Colonic mucosa (tissue), 4 donors: ENCODE data around the gene MOB1A. TPM values are rescaled to one million over a fixed set of nuclear protein-coding genes. Genes with fewer than 3 reads are reported as not detected.
"Not testable (repeated sequence)": the region's sequence is repeated elsewhere in the genome, so short reads cannot be mapped to it uniquely, and the experiment has no call there.

Experiments
- DNase-seq: peaks from one replicate; pipeline ENCODE4 v3.0.0-alpha.2; 2020
- H3K27ac ChIP-seq: fragments of 200-600 bp; one replicate; pipeline ENCODE4 v1.8.0; 2021
- H3K27me3 ChIP-seq: fragments of 200-600 bp; one replicate; pipeline ENCODE4 v1.8.0; 2021
- H3K36me3 ChIP-seq: fragments of 200-600 bp; one replicate; pipeline ENCODE4 v1.8.0; 2021
- H3K4me1 ChIP-seq: fragments of 200-600 bp; one replicate; pipeline ENCODE4 v1.8.0; 2021; ENCODE audit warnings: mild to moderate bottlenecking
- H3K4me3 ChIP-seq: fragments of 200-600 bp; one replicate; pipeline ENCODE4 v1.8.0; 2021
- H3K9ac ChIP-seq, 2 donors: one replicate each; pipeline ENCODE4 v1.7.0; 2013; ENCODE audit warnings: control low read depth in 2 of 2, low read depth in 2 of 2, low read length in 2 of 2
- H3K9me3 ChIP-seq: fragments of 200-600 bp; one replicate; pipeline ENCODE4 v1.8.0; 2021
- intact Hi-C: fragments of 100-400 bp; cut with DNase I; formaldehyde crosslinking; loops from one replicate; pipeline ENCODE4 v1.14.1; 2022
- total RNA-seq, 2 donors: library from RNA; stranded (reverse); fragmentation: NEBNext Ultra II Directional in 1 of 2; extraction: Animal tissue kit (Norgen Biotek cat#: 25700) in 1 of 2; gene quantifications; one replicate each; pipeline ENCODE4 v1.2.1, GENCODE V29; 2021
- TF ChIP-seq, protein P1 (sequence below): fragments of 200-600 bp; IDR thresholded peaks from one replicate; pipeline ENCODE4 v1.8.0; 2022; ENCODE audit warnings: antibody characterized with exemption, mild to moderate bottlenecking
- donor health status: healthy.
- donor health status: DM: no; HTN: no; CAD: no.
- donor health status: DM: no; HTN: no; CAD: no.

MOB1A gene
- total RNA-seq, 2 donors from 2014 or later = 124 to 160 TPM

DNA sequence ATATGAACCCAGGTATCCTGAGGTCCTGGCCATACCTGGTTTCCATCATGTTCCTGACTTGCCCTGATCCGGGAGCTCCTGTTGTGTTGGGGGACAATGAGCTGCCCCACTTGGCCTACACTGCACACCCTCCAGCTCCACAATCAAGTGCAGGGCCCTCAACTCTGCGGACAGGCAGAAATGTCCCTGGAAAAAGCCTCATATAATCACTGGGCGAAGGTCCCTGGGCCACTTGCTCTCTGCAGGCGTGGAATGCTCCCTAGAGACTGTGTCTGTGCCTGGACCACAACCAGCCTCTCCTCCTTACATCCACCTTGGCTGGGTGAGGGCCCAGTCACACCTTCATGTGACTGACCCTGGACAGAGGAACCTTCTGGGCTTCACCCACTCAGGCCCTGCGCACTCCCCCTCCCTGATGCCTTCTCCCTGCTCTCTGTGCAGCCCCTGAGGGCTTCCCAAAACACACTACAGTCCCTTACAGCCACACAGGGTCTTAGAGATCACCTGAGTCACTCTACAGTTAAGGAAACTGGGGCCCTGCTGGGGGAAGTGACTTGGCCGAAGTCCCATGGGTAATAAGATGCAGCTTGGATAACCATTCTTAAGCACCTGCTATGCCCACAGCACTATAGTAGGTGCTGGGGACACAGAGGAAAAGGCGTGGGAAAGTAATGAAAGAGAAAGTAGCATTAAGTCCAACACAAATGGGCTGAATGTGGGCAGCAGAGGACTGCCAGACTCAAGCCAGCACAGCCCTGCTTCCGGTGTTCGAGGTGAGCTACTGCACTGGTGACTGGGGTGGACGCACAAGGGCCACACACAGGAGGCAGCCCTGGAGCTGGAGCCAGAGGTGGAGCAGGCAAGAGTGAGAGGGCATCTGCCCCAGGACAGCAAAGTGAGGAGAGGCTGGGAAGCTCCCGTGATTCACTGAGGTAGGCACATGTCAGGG lies 40.8 kb downstream of the MOB1A start:
- H3K36me3 ChIP-seq = no peaks in the 10 kb centered on the region
- TF ChIP-seq, protein P1, sequence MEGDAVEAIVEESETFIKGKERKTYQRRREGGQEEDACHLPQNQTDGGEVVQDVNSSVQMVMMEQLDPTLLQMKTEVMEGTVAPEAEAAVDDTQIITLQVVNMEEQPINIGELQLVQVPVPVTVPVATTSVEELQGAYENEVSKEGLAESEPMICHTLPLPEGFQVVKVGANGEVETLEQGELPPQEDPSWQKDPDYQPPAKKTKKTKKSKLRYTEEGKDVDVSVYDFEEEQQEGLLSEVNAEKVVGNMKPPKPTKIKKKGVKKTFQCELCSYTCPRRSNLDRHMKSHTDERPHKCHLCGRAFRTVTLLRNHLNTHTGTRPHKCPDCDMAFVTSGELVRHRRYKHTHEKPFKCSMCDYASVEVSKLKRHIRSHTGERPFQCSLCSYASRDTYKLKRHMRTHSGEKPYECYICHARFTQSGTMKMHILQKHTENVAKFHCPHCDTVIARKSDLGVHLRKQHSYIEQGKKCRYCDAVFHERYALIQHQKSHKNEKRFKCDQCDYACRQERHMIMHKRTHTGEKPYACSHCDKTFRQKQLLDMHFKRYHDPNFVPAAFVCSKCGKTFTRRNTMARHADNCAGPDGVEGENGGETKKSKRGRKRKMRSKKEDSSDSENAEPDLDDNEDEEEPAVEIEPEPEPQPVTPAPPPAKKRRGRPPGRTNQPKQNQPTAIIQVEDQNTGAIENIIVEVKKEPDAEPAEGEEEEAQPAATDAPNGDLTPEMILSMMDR = no peak
- no peaks in the 10 kb centered on the region for H3K4me1 ChIP-seq
- DNase-seq = no peak
- no peaks in the 10 kb centered on the region for H3K27me3 ChIP-seq
- no peak overlapping the region for H3K9ac ChIP-seq
- H3K27ac ChIP-seq = no peak overlapping the region
- intact Hi-C loops = no loop called here
- H3K4me3 ChIP-seq = no peak overlapping the region
- H3K9me3 ChIP-seq = no peaks in the 10 kb centered on the region

DNA sequence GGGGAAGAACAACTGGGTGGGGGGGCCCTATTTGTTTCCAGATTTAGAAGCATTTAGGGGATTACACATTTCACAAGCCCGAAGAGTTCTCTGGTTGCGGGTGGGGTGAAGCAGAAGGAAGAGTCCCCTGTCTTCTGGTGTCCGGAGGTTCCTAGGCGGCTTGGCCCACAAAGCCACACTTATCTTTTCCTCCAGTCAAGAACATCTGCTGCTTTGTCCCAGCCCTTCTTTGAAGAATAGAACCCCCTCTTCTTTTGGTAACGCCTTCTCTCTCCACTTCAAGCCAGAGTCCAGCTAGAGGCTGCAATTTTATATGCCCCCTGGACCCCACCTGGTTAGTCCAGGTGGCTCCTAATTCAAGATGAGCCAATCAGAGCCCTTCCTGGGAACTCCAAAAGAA lies 46.8 kb downstream of the MOB1A start:
- Histone ChIP-seq H3K9ac (no peak overlapping the region), H3K36me3 (no peaks in the 10 kb centered on the region), H3K4me3 (no peak overlapping the region), H3K9me3 (no peaks in the 10 kb centered on the region), H3K27ac (no peak overlapping the region), H3K4me1 (no peaks in the 10 kb centered on the region), H3K27me3 (no peaks in the 10 kb centered on the region)
- intact Hi-C loops = no loop called here
- DNase-seq = no peak
- TF ChIP-seq, protein P1 = no peak

DNA sequence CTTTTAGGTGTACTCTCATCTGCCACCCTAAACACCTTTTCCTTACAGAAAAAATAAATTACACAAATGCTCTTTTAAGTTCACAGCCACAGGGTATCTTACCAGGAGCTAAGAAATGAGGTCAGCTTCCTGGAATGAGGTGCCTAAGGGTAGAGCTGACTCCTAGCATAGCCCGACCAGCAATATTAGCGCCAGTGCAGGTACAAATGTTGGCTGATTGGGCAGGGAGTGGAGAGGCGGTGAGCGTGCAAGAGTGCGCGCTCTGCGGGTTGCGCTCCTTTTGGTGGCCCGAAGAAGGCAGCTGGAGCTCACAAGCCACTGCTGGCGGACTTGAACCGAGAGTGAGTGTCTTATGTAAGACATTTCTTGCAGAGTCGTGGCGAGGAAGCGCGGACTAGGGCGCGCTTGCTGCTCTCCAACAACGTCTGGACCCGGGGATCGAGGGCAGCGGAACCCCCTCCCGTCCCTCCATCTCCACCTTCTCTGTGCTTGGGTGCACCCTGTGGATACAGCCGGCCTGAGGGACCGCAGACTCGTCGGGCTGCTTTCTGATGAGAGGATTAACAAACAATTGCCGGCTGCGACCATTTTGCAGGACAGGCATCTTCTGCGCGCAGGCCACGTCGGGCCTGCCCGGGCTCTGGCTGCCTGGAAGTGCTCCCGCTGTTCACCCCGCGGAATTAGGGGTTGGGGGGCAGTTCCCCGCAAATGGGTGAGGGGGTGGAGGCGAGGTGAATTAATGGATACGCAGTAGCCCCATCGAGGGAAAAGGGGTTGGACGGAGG lies 48.3 kb downstream of the MOB1A start:
- TF ChIP-seq, protein P1 = no peak
- intact Hi-C loops = no loop called here
- H3K4me3 ChIP-seq = no peak overlapping the region
- H3K27ac ChIP-seq = no peak overlapping the region
- H3K9ac ChIP-seq = no peak overlapping the region
- H3K9me3 ChIP-seq = no peaks in the 10 kb centered on the region
- no peak for DNase-seq
- no peaks in the 10 kb centered on the region for H3K36me3 ChIP-seq
- H3K27me3 ChIP-seq = no peaks in the 10 kb centered on the region
- H3K4me1 ChIP-seq = no peaks in the 10 kb centered on the region

DNA sequence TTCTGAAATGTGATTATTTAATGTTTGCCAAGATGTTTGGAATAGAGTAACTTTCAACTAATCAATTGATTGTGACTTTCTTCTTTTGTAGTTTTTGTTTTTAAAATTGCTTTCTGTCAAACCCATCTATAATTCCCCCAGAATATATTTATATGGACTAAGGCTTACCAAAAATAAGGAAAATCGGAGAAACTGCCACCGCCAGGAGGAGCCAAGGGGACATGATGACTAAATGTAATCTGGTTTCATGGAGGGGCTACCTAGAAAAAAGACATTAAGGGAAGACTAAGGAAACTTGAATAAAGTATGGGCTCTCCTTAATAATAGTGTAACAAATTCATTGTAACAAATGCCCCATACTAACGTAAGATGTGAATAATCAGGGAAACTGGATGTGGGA lies 50.5 kb downstream of the MOB1A start:
- TF ChIP-seq, protein P1 = no peak
- DNase-seq = no peak

DNA sequence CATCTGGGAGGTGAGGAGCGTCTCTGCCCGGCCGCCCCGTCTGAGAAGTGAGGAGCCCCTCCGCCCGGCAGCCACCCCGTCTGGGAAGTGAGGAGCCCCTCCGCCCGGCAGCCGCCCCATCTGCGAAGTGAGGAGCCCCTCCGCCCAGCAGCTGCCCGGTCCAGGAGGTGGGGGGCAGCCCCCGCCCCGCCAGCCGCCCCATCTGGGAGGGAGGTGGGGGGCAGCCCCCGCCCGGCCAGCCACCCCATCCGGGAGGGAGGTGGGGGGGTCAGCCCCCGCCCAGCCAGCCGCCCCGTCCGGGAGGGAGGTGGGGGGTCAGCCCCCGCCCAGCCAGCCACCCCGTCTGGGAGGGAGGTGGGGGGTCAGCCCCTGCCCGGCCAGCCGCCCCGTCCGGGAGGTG lies 54.7 kb downstream of the MOB1A start:
- H3K4me1 ChIP-seq, H3K9me3 ChIP-seq, intact Hi-C loops, H3K9ac ChIP-seq, H3K27me3 ChIP-seq, H3K4me3 ChIP-seq, H3K27ac ChIP-seq, H3K36me3 ChIP-seq, DNase-seq: not testable (repeated sequence)

More for the DNA sequence above, 50.5 kb downstream of the MOB1A start:
- intact Hi-C loops = no loop called here
- H3K27ac ChIP-seq = no peak overlapping the region
- H3K4me1 ChIP-seq = no peaks in the 10 kb centered on the region
- no peaks in the 10 kb centered on the region for H3K9me3 ChIP-seq
- no peaks in the 10 kb centered on the region for H3K27me3 ChIP-seq
- H3K9ac ChIP-seq = no peak overlapping the region
- H3K4me3 ChIP-seq = no peak overlapping the region
- H3K36me3 ChIP-seq = no peaks in the 10 kb centered on the region

DNA sequence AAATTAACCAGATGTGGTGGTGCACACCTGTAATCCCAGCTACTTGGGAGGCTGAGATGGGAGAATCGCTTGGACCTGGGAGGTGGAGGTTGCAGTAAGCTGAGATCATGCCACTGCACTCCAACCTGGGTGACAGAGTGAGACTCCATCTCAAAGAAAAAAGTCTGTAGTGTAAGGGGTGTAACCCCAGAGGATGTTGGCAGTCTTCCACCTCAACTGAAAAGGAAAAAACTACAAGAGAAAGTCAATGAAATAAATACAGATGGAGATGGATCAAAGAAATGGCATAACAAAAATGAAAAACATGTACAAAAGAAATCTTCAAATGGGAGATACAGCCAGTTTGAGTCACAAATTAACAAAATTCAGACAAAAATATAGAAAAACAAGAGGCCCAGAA lies 56.8 kb downstream of the MOB1A start:
- H3K4me1 ChIP-seq, intact Hi-C loops, H3K27ac ChIP-seq, DNase-seq, H3K36me3 ChIP-seq, H3K4me3 ChIP-seq, H3K27me3 ChIP-seq, H3K9me3 ChIP-seq, H3K9ac ChIP-seq: not testable (repeated sequence)
